Dermis microvascular lymphatic vessel endothelial cell (primary cell): Measurements from ENCODE around the gene STAP2. TPM values are rescaled to one million over a fixed set of nuclear protein-coding genes. Genes with fewer than 3 reads are reported as not detected.

Experiments used
- DNase-seq, 2 donors: peaks; one replicate each; pipeline versions ENCODE4 v3.0.0 to v3.0.0-alpha.2; 2010; ENCODE audit warnings: low read depth in 2 of 2
- total RNA-seq: library from RNA; depleted of rRNA; stranded (reverse); fragments of >200 nt; gene quantifications from 2 replicates; pipeline ENCODE4 v1.2.1, GENCODE V29; 2014

STAP2 gene
- total RNA-seq, 1 donor from 2014 or later, result 28.5 TPM

DNA sequence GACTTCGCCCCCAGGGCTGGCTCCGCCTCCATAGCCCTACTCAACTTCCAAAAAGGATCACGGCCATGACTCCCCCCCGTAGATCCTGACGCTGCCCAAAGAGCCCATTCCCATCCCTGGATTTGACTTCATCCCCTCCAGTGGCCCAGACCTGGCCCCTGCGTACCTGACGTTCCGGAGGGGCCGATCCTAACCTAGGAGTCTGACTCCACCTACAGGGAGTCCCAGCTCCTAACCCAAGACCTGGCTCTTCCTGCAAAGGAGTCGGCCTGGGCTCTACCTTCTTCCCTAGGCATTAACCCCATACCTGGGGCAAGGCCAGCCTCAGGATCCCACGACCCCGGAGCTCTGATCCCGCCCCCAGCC is 10.8 kb downstream of the STAP2 start:
- DNase-seq, result no peak

DNA sequence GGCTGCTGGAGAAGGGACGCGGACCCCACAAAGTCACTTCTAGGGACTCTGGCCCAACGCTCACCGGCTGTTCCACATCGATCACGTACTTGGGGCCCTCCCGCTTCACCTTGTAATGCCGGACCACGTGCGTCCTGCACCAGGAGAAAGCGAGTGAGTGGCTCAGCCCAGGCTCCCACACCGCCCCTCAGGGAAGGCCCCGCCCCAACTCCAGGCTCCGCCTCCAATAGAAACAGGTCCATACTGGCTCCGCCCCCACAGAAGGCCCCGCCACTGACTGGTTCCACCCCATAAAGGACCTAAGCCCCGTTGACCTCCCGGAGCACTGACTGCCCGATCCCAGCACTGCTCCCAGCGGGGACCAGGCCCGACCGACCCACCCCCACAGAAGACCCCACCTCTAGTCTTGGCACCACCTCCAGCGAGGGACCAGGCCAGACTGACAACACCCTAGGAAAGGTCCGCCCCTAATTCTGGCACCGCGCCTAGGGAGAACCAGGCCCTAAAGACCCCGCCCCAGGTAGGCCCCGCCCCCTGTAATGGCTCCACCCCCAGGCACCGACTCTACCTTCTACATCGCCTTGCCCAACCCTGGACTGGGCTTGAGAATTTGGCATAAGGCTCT is 11.3 kb downstream of the STAP2 start:
- DNase-seq, result peak in 1 of 2 donors; percentile 19

DNA sequence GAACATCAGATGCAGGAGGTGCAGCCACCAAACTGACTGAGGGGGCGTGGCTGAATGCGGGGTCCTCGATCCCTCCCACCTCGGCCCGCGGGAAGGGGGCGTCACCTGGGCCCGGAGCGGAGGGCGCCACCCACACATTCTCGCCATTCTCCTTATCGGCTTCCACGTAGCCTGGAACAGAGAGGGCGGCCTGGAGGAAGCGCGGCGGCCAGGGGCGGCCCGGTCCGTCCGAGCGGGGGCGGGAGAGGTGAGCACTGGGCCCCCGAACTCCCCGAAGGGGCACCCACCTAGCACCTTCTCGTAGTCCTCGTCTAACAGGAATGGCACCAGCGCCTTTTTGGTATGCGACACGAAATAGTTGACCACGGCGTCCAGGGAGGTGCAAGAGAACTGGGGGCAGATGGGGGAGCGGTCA is 11.8 kb downstream of the STAP2 start:
- DNase-seq, result no peak

DNA sequence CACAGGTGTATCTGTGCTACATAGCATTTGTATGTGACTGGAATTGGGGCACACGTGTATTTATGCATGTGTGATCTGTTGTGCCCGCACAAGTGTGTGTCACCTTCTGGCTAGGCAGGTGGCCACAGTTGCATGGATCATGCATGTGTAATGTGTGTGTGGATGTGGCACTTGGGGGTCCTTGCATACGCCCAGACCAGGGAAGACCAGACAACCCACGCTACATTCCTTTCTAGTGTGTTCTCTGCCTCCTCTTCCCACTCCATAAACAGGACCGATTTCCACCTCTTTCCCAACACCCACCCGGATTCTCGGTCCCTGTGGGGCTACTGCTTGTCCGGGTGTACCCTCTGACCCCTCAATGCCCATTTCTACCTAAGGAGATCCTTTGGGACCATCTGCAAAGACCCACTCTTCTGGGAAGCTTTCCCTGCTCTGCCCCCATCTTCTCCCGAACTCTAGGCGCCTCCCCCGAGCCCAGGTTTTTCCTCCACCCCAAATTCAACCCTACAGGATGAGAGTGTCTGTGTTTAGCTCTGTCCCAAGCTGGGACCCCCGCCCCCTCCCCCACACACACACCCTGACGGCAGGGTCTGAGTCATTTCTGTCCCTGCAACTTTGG is 12.3 kb downstream of the STAP2 start:
- no peak for DNase-seq

DNA sequence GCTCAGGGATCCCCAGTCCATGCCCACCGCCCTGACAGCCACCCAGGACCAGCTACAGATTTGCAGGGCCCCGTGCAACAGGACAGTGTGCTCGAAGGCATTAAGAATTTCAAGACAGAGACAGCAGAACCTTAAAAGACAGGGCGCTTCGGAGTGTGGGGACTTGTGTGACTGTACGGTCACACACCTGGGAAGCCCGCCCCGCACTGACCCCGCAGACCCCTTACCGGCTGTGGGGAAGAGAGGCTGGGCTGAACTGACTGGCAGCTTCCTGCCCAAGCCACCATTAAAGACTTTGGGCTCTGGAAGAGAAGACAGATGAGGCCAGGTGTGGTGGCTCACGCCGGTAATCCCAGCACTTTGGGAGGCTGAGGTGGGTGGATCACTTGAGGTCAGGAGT is 14.4 kb downstream of the STAP2 start:
- no peak for DNase-seq

DNA sequence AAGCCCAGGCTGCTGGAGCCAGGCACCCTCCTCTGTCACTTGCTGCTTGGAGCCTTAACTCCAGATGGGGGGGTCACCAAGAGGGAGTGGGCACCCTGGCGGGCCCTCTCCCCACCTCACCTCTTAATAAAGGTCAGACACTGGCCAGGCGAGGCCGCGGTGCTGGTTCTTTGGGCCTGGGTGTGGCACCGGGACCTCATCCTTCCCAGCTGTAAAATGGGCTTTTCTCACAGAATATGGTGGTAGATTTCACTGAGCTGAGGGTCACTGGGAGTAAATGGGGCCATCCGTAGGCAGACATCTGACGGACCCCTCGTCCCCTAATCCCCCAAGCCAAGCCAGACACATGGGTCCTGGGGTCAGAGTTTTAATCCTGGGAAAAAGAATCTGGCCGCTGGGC is 14.9 kb downstream of the STAP2 start:
- no peak for DNase-seq

DNA sequence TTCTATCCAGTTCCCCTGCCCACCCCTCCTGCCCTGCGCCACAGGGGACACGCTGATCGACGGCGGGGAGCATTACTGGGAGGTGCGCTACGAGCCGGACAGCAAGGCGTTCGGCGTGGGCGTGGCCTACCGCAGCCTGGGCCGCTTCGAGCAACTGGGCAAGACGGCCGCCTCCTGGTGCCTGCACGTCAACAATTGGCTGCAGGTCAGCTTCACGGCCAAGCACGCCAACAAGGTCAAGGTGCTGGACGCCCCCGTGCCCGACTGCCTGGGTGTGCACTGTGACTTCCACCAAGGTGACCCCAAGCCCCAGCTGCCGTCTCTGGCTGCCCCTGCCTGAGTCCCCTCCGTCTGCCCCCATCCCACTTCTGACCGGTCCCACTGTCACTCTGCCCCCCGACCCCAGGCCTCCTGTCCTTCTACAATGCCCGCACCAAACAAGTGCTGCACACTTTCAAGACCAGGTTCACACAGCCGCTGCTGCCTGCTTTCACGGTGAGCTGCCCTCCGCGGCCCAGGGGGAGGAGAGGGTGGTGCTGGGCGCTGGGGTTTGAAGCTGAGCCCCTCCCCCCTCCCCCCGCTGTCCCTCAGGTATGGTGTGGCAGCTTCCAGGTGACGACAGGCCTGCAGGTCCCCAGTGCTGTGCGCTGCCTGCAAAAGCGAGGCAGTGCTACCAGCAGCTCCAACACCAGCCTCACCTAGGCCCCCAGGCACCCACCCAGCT is 15.5 kb downstream of the STAP2 start:
- no peak for DNase-seq

DNA sequence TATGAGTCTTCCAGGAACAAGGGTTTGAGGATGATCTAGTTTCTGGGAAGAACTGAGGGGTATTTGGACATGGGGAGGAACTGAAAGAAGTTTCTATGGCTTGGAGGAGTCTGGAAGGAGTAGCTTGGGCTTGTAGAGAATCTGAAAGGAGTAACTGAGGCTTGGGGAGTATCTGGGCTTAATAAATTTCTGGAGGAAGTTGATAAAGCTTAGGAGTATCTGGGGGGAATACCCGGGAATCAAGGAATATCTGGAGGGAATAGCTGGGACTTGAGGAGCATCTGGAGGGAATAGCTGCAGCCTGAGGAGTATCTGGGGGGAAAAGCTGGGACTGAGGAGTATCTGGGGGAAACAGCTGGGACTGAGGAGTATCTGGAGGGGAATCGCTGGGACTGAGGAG is 18.2 kb downstream of the STAP2 start:
- DNase-seq, result no peak

DNA sequence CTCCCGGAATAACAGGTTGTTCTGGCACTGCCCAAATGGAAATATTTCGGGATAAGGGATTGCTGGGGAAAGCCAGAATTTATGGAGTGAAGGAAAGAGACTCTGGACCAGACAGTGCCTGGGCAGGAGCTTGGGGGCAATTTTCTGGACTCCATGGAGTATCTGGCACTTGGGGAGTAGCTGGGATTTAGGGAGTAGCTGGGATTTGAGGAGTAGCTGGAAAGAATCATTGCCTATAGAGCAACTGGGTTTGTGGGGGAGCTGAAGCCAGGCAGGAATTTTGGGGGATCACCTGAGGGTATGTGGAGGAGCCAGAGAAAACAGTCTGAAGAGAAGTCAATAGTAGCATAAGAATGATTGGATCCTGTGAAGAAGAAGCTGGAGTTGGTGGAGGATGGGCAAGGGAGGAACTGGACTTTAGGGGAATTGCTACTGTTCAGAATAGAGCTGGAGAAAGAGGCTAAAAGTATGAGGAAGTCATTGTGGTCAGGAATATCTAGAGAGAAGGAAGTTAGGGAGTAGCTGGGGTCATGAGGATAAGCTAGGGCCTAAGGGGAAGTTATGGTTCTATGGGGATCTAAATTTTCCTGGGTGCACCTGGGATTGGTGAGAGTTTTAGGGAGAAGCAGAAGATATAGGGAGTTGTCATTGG is 19.4 kb downstream of the STAP2 start:
- DNase-seq, result no peak

DNA sequence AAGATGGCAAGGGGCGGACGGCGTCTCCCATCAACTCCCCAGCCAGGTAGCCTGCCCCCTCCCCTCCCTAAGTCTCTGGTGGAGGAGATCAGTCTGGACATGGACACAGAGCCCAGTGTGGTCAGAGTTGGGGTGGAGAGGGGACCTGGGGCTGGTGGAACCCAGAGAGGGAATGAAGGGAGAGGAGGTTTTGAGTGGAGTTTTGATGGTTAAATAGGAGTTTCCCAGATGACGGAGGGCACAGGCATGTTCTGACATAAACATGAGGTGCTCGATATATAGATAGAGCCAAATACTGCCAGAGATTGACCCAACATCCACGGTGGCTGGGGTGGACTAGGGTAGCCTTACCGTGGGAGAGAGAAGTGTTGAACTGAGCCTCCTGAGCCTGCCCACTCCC is 20.2 kb downstream of the STAP2 start:
- DNase-seq, result no peak

DNA sequence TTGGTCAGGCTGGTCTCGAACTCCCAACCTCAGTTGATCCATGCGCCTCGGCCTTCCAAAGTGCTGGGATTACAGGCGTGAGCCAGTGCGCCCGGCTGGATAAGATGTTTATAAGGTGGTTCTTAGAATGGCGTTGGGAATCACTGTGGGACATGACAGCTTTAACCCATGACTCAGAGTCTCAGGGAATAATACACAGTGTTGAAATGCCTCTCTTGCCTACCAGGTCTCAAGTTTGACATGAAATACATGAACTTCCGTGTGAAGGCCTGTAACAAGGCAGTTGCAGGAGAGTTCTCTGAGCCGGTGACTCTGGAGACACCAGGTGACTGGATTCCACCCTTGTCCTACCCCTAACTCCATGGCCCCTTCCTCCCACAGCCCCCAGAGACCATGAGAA is 21.7 kb downstream of the STAP2 start:
- no peak for DNase-seq

DNA sequence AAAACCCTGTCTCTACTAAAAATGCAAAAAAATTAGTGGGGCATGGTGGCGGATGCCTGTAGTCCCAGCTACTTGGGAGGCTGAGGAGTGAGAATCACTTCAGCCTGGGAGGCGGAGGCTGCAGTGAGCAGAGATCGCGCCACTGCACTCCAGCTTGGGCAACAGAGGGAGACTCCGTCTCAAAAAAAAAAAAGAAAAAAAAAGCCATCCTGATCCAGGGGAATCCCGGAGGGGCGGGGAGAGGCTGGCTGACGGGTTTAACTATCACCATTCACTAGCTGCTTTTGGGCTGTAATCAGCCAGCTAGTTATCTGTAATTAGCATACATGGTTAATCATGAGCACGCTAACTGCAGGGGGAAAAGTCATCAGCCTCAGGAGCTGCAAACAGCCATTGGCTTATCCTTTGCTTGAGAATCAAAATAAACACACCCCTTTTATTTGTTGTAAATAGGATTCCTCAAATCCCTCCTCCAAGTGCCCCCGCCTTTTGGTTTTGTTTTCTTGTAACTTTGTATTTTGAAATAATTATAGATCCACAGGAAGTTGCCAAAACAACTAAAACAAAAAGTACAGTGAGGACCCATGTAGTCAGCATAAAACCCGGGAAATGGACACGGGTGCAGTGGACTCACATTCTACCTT is 24.7 kb downstream of the STAP2 start:
- DNase-seq, result no peak

DNA sequence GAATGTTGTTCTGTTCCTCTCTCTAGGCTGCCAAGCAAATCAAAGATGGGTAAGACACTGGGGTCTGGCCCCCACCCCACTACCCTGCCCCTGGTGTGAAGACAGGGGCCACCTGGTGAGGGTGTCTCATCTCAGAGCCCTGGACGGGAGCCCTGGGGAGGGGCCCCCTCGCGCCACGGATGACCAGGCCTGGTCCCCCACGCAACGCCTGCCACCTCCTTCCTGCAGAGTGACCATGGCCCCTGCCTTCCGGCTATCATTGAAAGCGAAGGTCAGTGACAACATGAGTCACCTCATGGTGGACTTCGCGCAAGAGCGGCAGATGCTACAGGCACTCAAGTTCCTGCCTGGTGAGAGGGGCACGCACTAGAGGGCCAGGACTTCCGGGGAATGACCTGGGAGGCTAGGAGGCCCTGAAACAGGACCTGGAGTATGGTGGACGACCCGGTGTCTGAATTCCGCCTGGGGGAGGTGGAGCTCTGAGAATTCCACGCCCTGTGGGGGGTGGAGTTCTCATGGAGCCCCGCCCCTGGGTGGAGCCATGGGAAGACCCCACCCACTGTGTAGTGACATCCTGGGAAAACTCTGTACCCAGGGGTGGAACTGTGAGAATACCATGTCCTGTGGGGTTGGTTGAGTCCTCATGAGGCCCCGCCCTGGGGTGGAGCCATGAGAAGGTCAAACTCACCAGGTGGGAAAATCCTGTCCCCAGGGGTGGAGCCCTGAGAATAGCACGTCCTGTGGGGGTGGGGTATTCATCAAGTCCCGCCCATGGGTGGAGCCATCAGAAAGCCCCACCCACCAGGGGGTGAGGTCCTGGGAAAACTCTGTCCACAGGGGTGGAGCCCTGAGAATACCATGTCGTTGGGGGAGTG is 28.1 kb downstream of the STAP2 start:
- no peak for DNase-seq

DNA sequence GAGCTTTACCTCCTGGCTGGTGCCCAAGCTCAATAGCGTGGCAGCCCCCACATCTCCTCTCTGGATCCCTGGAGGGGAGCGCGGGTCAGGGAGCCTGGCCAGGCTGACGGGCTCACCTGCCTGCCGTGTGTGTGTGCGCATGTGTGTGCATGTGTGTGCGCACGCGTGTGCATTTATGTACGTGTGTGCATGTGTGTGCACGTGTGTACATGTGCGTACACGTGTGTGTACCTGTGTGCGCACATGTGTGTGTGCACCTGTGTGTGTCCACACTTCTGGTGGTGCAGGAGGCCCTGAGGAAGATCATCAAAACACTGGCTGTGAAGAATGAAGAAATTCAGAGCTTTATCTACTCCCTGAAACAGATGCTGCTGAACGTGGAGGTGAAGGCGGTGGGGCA is 33.0 kb downstream of the STAP2 start:
- DNase-seq, result no peak

DNA sequence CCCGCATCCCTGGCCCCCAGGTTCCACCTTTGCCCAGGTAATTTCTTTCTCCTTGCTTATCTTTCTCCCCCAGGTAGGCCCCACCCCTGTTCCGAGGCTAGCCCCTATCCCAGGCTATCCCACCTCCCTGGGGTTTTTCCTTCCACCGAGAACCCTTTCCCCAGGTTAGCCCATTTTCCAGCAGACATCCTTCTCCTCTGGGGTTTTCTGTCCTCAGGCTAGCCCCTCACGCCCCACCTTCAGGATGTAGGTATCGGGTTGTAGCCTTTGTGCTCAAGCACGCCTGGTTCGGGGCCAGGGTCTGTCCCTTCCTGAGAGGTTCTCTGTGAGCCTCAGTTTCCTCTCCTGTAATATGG is 33.4 kb downstream of the STAP2 start:
- DNase-seq, result no peak

DNA sequence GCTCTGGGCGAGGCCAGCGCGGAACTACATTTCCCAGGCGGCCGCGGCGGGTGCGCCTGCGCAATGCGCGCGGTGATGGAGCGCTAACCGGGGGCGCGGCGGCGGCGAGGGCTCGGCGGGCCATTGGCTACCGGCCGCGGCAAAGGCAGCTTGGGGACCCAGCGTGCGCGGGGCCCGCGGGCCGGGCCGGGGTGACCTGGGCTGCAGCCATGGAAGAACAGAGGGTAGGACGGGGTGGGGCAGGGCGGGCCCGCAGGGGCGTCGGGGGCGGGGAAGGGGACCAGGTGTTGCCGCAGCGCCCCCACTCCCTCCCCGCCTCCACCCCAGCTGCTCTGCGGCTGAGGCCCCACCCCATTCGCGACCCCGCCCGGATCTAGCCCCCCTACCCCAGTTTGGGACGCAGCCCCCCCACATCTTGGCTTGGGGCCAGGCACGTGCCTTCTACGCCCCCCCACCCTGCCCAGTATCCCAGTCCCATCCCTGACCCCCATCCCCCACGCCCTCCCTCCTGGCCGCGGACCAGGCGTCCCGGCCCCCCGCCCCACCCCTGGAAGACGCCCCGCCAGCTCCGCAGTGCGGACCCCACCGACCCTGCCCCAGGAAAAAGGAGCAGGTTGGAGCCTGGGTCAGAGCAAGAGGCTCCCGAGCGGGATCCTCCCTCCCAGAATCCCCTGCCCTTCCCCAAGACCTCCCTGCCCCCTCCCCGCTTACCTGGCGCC is 33.9 kb downstream of the STAP2 start, which contains the start of gene FSD1:
Gene FSD1 (plus strand): TSS at position 61 of the 719 bp plus-strand sequence. CDS start 149 bp downstream, at position 210.
- DNase-seq, result peak in 1 of 2 donors; percentile 32

DNA sequence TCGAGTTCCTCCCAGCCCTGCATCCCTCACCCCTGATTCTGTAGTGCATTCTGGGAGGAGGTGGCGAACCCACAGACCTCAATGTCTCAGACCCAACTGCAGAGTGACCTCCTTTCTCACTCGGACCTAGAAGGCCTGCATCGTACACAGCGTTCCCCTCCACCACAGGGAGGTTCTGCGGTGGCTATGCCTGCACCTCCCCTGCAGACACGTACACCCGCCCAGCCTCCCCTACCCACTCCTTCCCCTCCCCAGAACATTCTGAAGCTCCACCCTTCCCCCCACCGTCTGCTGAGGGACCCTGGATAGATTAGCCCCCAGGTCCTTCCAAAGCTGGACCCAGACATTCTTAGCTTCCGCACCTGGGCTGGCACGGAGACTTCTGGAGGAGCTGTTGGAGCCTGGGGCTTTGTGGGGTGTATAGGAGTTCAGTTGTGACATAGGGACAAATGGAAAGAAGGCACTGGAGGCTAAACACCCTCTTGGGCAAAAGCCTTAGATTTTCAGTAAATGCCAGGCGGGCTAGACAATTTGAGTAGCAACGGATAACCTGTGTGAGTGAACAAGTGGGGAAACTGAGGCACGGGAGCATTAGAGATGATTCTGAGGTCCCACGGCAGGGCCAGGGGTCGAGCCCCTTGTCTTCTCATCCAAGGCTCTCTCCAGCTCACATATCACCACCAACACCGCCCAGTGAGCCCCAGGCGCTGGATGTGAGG is 34.6 kb downstream of the STAP2 start:
- no peak for DNase-seq

DNA sequence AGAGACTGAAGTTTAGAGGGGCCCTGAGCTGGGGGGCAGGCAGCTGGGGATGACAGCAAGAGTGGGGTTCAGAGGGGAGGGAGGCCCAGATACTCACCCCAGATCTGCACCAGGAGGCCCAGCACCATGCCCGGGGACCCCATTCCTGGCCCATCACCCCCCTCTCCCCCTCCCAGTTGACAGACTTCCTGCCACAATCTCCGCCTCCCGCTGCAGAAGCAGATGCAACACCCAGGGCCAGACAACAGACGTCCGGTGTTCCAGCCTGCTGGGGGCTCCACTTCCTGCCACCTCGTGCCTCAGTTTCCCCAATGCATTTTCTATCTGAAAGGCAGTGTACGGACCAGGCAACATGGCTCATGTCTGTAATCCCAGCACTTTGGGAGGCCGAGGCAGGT is 36.4 kb downstream of the STAP2 start, which contains the start of gene TMIGD2:
Gene TMIGD2 (minus strand): TSS at position 147 of the 398 bp plus-strand sequence. CDS start 4 bp downstream, at position 143.
- no peak for DNase-seq

DNA sequence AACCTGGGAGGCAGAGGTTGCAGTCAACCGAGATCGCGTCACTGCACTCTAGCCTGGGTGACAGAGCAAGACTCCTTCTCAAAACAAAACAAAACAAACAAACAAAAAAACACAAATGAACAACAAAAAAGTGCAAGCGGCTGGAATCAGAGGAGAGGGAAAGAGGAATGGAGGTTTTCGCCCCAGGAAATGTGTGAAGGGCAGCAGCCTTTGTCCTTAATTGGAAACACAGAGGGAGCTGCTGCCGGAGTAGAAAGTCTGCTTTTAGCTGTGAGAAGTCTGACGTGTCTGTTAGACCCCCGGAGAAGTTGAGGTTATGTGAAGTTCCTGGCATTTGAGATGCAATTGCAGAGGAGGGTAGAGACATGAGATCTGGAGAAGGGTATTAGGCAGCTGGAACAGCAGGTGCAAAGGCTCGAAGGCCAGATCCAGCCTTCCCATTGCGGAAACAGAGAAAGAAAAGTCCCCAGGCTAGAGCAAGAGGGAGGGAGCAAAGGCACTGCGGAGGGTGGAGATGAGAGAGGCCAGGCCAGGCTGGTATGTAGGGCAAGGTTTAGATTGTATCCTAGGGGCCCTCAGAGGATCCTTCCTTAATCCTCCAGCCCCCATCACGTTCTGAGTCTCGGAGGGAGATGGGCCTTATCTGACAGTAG is 36.9 kb downstream of the STAP2 start:
- no peak for DNase-seq
